GM21825 (cell line): ENCODE results near the gene HIPK3.
"Not testable (repeated sequence)": the region's sequence is repeated elsewhere in the genome, so short reads cannot be mapped to it uniquely, and the experiment has no call there.

Experiments used
- ATAC-seq: cut with Tn5 transposase; IDR thresholded peaks from one replicate; pipeline ENCODE4 v1.9.1; 2021; ENCODE audit warnings: mild to moderate bottlenecking, moderate library complexity; ENCODE audit not compliant: unreplicated experiment

Gene HIPK3

GRCh38 chr11:33296695-33297094, 39.5 kb downstream of the HIPK3 start:
- ATAC-seq = no peak

DNA sequence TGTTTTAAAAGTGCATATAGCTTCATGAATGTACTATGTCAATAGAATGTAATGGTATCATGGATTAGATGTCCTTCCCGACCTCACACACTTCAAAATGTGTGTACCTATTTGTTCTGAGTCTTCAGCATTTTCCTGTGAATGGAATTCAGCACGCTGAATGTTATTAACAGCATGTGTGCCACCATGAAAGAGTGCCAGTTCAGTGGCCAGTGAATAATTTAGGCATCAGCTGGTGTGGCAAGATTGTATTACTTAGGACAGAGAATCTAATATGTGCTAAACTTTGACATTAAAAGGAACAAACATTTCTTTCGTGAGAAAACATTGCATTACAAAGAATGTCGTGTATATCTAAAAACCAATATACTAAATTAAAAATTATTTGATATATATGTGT, 46.4 kb downstream of the HIPK3 start:
- ATAC-seq = no peak

DNA sequence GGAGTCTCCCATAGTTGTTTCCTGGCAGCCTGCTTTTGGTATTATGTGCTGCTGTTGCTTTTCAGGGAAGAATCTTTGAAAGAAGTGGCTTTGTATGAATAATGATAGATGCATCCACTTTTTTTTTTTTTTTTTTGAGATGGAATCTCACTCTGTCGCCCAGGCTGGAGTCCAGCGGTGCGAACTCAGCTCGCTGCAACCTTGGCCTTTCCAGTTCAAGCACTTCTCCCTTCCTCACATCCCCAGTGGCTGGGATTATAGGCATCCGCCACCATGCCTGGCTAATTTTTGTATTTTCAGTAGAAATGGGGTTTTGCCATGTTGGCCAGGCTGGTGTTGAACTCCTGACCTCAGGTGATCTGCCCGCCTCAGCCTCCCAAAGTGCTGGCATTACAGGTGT, 49.6 kb downstream of the HIPK3 start:
- not testable (repeated sequence) for ATAC-seq

DNA sequence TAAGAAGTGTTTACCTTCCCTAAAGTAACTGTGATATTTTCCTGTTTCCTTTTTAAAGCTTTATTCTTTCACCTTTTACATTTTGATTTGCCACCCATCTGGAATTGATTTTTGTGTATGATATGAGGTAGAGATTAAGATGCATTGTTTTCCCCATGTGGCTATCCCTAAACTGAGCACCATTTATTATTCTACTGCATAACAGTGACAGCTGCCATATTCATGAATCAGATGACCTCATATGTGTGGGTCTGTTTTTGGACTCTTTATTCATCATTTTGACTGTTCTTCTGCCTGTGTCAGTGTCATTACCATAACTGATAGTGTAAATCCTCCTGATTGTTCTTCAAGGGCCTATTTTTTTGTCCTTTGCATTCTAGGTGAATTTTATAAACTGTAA, 50.8 kb downstream of the HIPK3 start:
- no peak for ATAC-seq

- no peak for ATAC-seq
These were observed 51.9 kb downstream of the HIPK3 start for GRCh38 chr11:33309118-33309517.

GRCh38 chr11:33310720-33311500, 53.7 kb downstream of the HIPK3 start:
- ATAC-seq = no peak

DNA sequence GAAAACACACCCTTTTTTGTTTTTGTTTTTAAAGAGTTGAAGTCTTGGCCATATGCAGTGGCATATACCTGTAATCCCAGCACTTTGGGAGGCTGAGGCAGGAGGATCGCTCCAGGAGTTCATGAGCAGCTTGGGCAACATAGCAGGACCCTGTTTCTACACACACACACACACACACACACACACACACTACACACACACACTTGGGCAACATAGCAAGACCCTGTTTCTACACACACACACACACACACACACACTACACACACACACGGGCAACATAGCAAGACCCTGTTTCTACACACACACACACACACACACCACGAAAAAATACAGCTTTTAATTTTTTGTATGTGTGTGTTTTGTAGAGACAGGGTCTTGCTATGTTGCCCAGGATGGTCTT, 54.5 kb downstream of the HIPK3 start:
- ATAC-seq = no peak

GRCh38 chr11:33315822-33316221, 58.6 kb downstream of the HIPK3 start:
- no peak for ATAC-seq

DNA sequence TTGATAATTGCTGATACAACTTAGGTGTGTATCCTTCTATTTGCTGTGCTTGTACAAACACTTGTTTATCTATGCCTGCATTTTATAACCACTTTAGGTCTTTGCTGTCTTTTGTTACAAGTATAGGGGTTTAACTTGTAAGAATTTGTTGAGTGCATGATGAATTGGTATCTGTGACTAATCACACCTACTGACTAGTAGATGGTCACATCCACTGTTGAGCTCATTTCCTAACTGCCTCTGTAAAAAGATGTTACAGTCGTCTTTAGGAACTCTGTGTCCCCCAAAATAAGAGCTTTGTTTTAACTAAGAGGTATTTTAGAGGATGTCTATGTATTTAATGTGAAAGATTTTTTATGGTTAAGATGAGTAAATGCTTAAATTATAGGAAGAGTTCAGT, 60.5 kb downstream of the HIPK3 start:
- no peak for ATAC-seq

GRCh38 chr11:33320016-33320813, 63.0 kb downstream of the HIPK3 start:
- no peak for ATAC-seq

- ATAC-seq = no peak
These were observed 63.7 kb downstream of the HIPK3 start for GRCh38 chr11:33320814-33321330.

DNA sequence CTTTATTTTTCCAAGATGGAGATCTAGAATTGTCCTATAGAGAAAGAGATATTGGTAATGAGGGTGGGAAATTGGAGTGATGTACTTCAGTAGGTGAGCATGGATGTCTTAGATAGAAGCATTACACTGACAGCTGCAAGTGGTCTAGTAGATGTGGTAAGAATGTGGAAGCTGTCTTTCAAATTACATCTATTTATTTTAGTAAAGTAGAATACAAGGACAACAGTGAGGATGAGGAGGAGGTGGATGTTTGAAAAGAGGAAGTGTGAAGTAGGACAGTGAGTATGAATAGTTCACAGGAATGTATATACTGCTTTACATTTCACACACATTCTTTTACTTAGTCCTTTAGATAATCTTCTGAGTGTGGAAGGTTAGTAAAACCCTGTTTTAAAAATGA, 64.2 kb downstream of the HIPK3 start:
- no peak for ATAC-seq

GRCh38 chr11:33323421-33323820, 66.2 kb downstream of the HIPK3 start:
- no peak for ATAC-seq

DNA sequence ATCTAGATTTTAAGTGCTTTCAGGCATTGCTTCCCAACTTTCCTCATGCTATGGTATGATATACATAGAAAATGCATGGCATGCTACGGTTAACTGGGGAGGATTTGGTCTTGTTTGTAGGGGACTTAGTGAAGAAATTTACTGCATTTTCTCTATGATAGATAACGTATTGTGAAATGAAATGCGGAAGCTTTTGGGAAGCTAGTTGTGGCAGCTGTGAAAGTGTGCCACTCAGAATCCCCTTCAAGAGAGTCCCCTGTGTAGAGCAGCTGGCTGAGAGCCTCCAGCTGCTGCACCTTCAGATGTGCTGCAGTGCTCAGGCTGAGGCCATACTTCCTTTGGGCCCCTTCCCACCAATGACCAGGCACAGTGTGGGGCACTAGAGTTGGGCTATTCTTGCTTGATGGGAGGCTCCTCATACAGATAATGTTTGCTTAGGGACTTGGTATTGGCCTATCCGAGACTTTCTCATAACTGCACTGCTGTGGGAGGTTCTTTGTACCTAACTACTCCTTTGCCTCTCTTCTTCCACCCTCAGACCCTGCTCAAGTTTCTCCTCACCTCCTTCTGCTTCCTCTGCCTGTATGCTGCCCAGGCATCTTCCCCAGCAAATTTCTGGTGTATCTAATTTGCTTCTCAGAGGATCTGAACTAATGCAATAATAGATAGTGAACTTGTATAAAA, 67.3 kb downstream of the HIPK3 start:
- ATAC-seq = peak; percentile 39

GRCh38 chr11:33325451-33325850, 68.3 kb downstream of the HIPK3 start:
- ATAC-seq = no peak

GRCh38 chr11:33329705-33330329, 72.6 kb downstream of the HIPK3 start:
- peak; percentile 60 for ATAC-seq

- no peak for ATAC-seq
These were observed 76.6 kb downstream of the HIPK3 start for GRCh38 chr11:33333816-33334215.

DNA sequence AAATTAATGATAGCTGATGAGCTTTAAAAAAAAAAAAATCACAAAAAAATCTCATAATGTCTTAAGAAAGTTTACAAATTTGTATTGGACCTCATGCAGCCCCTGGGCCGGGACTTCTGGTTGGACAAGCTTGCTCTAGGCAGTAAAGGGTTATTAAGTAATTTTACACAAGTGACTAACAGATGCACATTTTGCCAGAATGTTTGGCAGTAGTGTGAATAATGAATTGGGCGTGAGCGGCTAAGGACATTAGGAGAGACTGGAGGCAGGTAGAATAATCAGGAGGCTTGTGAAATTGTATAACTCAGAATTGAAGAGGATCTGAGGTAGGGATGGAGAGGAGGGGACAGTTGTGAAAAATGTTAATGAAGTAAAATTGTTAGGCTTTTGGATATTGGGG, 77.4 kb downstream of the HIPK3 start:
- ATAC-seq = no peak

DNA sequence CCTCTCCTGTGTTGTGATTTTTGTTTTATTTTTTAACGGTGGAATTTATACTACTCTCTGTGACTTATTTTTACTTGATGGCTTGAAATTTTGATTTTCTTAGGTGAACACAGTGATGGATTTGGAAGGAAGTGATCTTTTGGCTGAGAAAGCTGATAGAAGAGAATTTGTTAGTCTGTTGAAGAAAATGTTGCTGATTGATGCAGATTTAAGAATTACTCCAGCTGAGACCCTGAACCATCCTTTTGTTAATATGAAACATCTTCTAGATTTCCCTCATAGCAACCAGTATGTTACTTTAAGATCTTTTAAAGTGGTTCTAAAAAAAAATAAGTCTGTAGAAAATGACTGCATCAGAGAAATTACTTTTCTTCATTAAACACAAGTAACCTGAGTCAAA, 82.1 kb downstream of the HIPK3 start:
- ATAC-seq = no peak

DNA sequence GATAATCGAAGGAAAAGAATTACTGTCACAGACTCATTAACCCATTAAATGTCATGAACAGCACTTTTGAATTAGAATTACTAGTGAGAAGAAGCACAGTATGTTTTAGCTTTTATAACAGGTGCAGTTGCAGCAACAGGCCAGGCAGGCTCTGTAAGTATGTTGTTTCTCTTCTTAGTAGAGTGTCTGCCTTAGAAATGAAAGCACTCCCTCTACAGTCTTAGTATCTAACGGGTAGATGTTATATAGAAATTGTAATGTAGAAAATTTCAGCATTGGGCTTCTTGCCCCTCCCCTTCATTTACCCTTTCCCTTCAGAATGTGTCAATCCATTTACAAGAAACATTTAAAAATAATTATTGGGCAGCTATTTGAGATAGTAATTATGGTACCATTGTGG, 87.4 kb downstream of the HIPK3 start:
- ATAC-seq = no peak

GRCh38 chr11:33347490-33348125, 90.4 kb downstream of the HIPK3 start:
- peak; percentile 75 for ATAC-seq
